ENCODE data around the gene UBE2V1.
A peak's percentile ranks its signal among the peaks of the same experiment; 100 is the strongest.
"Not testable (repeated sequence)": the region's sequence is repeated elsewhere in the genome, so short reads cannot be mapped to it uniquely, and the experiment has no call there.

UBE2V1 gene

GRCh38 chr20:50112512-50113419 lies at the start of gene UBE2V1:
Gene UBE2V1, minus strand, starts transcription at chr20:50113150. Its CDS starts 22 bp downstream, at chr20:50113128.
- peak within 1 kb of the TSS; percentile 63 for H3K4me3 ChIP-seq (ENCODE audit: control insufficient read depth, low read depth, low read length)
- peak; percentile 48 for TF ChIP-seq CTCF (IDR thresholded peaks at IDR 0.05; ENCODE audit: control insufficient read depth, insufficient read depth, low read depth, low read length, missing control alignments)
- DNase-seq (ENCODE audit: low read depth): no peak

GRCh38 chr20:50161494-50161893 lies 48.5 kb upstream of the UBE2V1 start:
- DNase-seq (ENCODE audit: low read depth); H3K4me3 ChIP-seq (ENCODE audit: control insufficient read depth, low read depth, low read length): not testable (repeated sequence)

GRCh38 chr20:50153500-50154377 lies 40.8 kb upstream of the UBE2V1 start, which contains the start of gene PEDS1:
Gene PEDS1, minus strand, starts transcription at chr20:50153723. Its CDS starts 86 bp downstream, at chr20:50153637.
- DNase-seq (ENCODE audit: low read depth): peak; percentile 51
- peak within 1 kb of the TSS; percentile 97 for H3K4me3 ChIP-seq (ENCODE audit: control insufficient read depth, low read depth, low read length)
- no peak for TF ChIP-seq CTCF (IDR thresholded peaks at IDR 0.05; ENCODE audit: control insufficient read depth, insufficient read depth, low read depth, low read length, missing control alignments)

- no peak for TF ChIP-seq CTCF (IDR thresholded peaks at IDR 0.05; ENCODE audit: control insufficient read depth, insufficient read depth, low read depth, low read length, missing control alignments)
- DNase-seq (ENCODE audit: low read depth): no peak
- peak overlapping the region; percentile 97 for H3K4me3 ChIP-seq (ENCODE audit: control insufficient read depth, low read depth, low read length)
Observed at GRCh38 chr20:50153153-50153499, 40.2 kb upstream of the UBE2V1 start.

- DNase-seq (ENCODE audit: low read depth): no peak
- peak; percentile 16 for TF ChIP-seq CTCF (IDR thresholded peaks at IDR 0.05; ENCODE audit: control insufficient read depth, insufficient read depth, low read depth, low read length, missing control alignments)
- peak overlapping the region; percentile 97 for H3K4me3 ChIP-seq (ENCODE audit: control insufficient read depth, low read depth, low read length)
Observed at GRCh38 chr20:50152394-50153152, 39.6 kb upstream of the UBE2V1 start.

GRCh38 chr20:50151034-50151743 lies 38.2 kb upstream of the UBE2V1 start:
- no peak overlapping the region for H3K4me3 ChIP-seq (ENCODE audit: control insufficient read depth, low read depth, low read length)
- no peak for TF ChIP-seq CTCF (IDR thresholded peaks at IDR 0.05; ENCODE audit: control insufficient read depth, insufficient read depth, low read depth, low read length, missing control alignments)
- no peak for DNase-seq (ENCODE audit: low read depth)
